Measurements from ENCODE around the gene GCN1. TPM values are rescaled to one million over a fixed set of nuclear protein-coding genes. Genes with fewer than 3 reads are reported as not detected.
"Not testable (repeated sequence)": the region's sequence is repeated elsewhere in the genome, so short reads cannot be mapped to it uniquely, and the experiment has no call there.

GCN1 gene
- total RNA-seq, 4 donors from 2014 or later: 50.5 to 106 (median 64.3) TPM

DNA sequence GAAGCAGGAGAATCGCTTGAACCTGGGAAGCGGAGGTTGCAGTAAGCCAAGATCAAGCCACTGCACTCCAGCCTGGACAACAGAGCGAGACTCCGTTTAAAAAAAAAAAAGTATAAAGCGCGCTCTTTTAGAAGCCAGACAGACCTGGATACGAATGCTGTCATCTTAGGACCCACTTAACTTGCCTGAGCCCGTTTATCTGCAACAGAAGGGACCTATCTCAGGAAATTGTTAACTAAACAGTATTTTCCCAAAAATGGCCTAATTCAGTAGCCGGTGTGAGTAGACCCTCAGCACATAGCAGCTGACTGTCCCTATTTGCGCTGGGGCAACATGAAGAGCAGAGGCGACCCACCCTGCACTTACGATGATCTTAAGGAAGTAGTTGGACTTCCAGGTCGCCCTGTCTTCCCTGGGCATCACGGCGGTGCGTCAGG lies 5.9 kb upstream of the GCN1 start:
- H3K27ac ChIP-seq: peak overlapping the region; percentile 86 to 88
- intact Hi-C loops (cut with DNase I; ENCODE audit: low total_unique reads): no loop called here

GRCh38 chr12:120199595-120200306 lies 5.2 kb upstream of the GCN1 start:
- H3K27me3 ChIP-seq: no peaks in the 10 kb centered on the region
- H3K36me3 ChIP-seq: no peaks in the 10 kb centered on the region
- H3K27ac ChIP-seq: peak overlapping the region; percentile 86 to 88
- no peaks in the 10 kb centered on the region for H3K9me3 ChIP-seq
- H3K4me1 ChIP-seq: peaks cover 13 to 14% of the 10 kb centered on the region in 2 donors
- TF ChIP-seq POLR2A (IDR thresholded peaks at IDR 0.05): no peak
- TF ChIP-seq, protein P1, sequence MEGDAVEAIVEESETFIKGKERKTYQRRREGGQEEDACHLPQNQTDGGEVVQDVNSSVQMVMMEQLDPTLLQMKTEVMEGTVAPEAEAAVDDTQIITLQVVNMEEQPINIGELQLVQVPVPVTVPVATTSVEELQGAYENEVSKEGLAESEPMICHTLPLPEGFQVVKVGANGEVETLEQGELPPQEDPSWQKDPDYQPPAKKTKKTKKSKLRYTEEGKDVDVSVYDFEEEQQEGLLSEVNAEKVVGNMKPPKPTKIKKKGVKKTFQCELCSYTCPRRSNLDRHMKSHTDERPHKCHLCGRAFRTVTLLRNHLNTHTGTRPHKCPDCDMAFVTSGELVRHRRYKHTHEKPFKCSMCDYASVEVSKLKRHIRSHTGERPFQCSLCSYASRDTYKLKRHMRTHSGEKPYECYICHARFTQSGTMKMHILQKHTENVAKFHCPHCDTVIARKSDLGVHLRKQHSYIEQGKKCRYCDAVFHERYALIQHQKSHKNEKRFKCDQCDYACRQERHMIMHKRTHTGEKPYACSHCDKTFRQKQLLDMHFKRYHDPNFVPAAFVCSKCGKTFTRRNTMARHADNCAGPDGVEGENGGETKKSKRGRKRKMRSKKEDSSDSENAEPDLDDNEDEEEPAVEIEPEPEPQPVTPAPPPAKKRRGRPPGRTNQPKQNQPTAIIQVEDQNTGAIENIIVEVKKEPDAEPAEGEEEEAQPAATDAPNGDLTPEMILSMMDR (IDR thresholded peaks at IDR 0.05): no peak
- DNase-seq: peak; percentile 56 to 59
- intact Hi-C loops (cut with DNase I; ENCODE audit: low total_unique reads): no loop called here
- H3K4me3 ChIP-seq: peak overlapping the region; percentile 85 to 96

More for the DNA sequence above, 5.9 kb upstream of the GCN1 start:
- Histone ChIP-seq H3K4me1 (peaks cover 10 to 13% of the 10 kb centered on the region in 2 donors), H3K4me3 (peak overlapping the region; percentile 85 to 96), H3K27me3 (no peaks in the 10 kb centered on the region), H3K9me3 (no peaks in the 10 kb centered on the region), H3K36me3 (no peaks in the 10 kb centered on the region)
- DNase-seq: no peak
- no peak for TF ChIP-seq POLR2A (IDR thresholded peaks at IDR 0.05)

DNA sequence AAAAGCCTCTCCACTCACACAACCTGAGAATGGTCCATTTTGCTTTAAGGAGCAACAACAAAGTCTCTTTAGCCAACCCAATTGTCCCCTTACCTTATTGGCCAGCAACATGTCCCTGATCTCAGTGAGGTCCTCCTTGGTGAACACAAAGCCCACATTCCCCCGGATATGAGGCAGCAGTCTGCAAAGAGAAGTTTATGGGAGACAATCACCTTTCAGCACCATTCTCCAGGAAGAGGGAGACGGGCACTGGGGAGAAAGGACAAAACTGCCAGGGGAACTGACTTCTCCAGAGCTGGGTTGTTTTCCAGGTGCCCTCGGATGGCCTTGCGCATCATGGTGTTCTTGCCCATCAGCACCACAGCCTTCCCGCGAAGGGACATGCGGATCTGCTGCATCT lies 4.5 kb upstream of the GCN1 start:
- Histone ChIP-seq H3K4me1 (peaks cover 13 to 14% of the 10 kb centered on the region in 2 donors), H3K27me3 (no peaks in the 10 kb centered on the region), H3K36me3 (no peaks in the 10 kb centered on the region), H3K27ac (peak overlapping the region; percentile 86 to 88), H3K4me3 (peak overlapping the region in 1 of 2 donors; percentile 85), H3K9me3 (no peaks in the 10 kb centered on the region)
- intact Hi-C loops (cut with DNase I; ENCODE audit: low total_unique reads): no loop called here
- TF ChIP-seq, protein P1 (IDR thresholded peaks at IDR 0.05): no peak
- TF ChIP-seq POLR2A (IDR thresholded peaks at IDR 0.05): no peak
- no peak for DNase-seq

- Histone ChIP-seq H3K27ac (no peak overlapping the region), H3K27me3 (no peaks in the 10 kb centered on the region), H3K4me3 (no peak overlapping the region), H3K4me1 (peaks cover 13 to 24% of the 10 kb centered on the region in 2 donors), H3K36me3 (no peaks in the 10 kb centered on the region), H3K9me3 (no peaks in the 10 kb centered on the region)
- no peak for DNase-seq
- no peak for TF ChIP-seq POLR2A (IDR thresholded peaks at IDR 0.05)
- TF ChIP-seq, protein P1 (IDR thresholded peaks at IDR 0.05): no peak
- intact Hi-C loops (cut with DNase I; ENCODE audit: low total_unique reads): no loop called here
Observed at GRCh38 chr12:120197542-120197887, 3.0 kb upstream of the GCN1 start.

GRCh38 chr12:120196817-120197541 lies 2.5 kb upstream of the GCN1 start:
- H3K36me3 ChIP-seq; intact Hi-C loops (cut with DNase I; ENCODE audit: low total_unique reads); H3K27me3 ChIP-seq; H3K27ac ChIP-seq; H3K9me3 ChIP-seq; DNase-seq; H3K4me3 ChIP-seq: not testable (repeated sequence)
- H3K4me1 ChIP-seq: peaks cover 13 to 24% of the 10 kb centered on the region in 2 donors

- no peak for DNase-seq
- intact Hi-C loops (cut with DNase I; ENCODE audit: low total_unique reads): no loop called here
- peaks cover 13 to 24% of the 10 kb centered on the region in 2 donors for H3K4me1 ChIP-seq
- TF ChIP-seq, protein P1 (IDR thresholded peaks at IDR 0.05): no peak
- TF ChIP-seq POLR2A (IDR thresholded peaks at IDR 0.05): no peak
- H3K36me3 ChIP-seq: no peaks in the 10 kb centered on the region
- H3K9me3 ChIP-seq: no peaks in the 10 kb centered on the region
- H3K4me3 ChIP-seq: no peak overlapping the region
- H3K27ac ChIP-seq: no peak overlapping the region
- no peaks in the 10 kb centered on the region for H3K27me3 ChIP-seq
Observed at GRCh38 chr12:120196363-120196762, 1.8 kb upstream of the GCN1 start.
